ENCODE data around the gene GAS7. TPM values are rescaled to one million over a fixed set of nuclear protein-coding genes. Genes with fewer than 3 reads are reported as not detected.

The GAS7 gene
- total RNA-seq, 1 experiment from 2014 or later = 0.23 TPM

DNA sequence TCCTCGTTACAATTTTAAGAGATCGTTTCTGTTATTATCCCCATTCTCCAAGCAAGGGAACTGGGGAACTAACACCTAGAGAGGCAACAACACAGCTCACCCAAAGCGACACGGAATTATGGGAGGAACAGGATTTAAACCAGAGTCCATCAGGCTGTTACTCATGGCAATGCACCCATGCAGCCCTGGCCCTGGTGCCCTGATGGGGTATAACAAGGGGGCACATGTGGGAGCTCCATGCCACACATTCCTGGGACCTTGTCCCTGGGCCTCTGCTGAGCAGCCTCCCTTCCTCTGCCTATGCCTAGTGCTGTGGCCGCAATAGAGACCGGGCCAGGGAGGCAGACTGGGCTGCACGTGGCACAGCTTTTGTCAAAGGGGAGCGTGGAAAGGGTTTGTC is 280.1 kb downstream of the GAS7 start:
- DNase-seq (ENCODE audit: low read depth) = no peak

DNA sequence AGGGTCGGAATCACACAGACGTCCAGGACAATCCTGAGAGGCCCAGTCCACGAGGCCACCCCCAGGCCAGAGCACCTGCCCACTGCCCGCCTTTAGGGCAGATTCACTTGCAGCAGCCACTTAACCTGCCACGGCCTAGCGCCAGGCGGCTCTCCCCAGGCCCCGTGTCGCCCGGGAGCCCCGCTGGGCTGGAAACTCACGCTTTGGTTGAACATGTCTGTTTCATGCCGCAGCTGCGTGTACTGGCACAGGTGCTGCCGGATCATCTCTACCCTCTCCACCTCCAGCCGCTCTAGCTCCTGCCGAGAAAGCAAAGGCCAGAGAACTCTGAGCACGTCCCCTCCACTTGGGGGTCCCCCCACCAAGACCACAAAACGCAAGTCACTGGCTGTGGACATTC is 280.6 kb downstream of the GAS7 start:
- no peak for DNase-seq (ENCODE audit: low read depth)

DNA sequence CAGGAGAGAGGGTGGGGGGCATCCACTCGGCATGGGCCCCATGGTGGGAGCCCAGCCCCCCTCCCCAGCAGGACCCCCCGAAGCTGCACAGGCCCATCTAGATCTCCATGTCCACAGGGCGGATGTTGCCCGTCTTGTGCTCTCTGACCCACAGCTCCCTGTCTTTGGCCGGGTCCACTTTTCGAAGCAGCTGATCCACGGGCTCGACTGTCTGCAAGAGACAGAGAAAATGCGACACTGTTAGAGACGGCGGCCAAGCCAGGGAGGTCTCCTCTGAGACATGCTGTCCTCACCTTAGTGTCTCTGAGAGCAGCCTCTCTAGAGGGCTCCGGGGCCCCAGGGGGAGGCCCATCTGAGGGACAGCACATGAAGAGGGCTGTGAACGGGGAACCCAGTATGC is 281.3 kb downstream of the GAS7 start:
- no peak for DNase-seq (ENCODE audit: low read depth)

DNA sequence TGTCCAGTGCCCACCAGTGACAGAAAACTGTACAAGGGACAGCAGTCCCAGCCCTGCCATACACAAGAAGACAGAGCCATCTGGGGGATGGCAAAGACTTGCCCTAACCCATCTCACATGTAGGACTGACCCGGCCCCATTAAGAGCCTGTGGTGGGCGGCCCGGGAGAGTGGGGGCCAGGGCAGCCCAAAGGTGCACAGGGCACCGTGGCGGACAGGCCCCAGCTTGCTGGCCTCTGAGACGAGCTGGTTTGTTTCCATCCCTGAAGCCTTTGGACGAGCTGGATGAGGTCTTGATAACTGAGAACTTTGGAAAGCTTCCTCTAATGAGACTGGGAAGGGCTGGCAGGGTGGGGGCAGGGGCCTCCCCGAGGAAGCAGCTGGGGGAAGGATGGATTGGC is 282.3 kb downstream of the GAS7 start:
- no peak for DNase-seq (ENCODE audit: low read depth)

DNA sequence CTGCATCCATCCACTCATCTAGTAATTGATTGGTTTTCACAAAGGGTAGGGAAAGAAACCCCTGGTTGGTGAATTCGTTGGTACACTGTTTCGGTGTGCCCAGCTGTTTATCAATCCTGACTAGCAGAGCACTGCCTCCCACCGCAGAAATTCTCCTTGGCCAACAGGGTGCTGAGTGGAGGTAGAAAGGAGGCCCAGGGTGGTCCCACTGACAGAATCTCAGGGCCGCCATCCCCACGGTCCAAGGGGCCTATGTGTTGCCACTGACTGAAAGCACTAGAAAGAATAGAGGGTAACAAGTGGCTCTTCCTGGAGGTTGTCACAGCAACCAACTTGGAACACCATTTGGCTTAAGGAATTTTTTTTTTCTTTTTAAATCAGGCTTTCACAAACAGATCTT is 284.9 kb downstream of the GAS7 start:
- no peak for DNase-seq (ENCODE audit: low read depth)

DNA sequence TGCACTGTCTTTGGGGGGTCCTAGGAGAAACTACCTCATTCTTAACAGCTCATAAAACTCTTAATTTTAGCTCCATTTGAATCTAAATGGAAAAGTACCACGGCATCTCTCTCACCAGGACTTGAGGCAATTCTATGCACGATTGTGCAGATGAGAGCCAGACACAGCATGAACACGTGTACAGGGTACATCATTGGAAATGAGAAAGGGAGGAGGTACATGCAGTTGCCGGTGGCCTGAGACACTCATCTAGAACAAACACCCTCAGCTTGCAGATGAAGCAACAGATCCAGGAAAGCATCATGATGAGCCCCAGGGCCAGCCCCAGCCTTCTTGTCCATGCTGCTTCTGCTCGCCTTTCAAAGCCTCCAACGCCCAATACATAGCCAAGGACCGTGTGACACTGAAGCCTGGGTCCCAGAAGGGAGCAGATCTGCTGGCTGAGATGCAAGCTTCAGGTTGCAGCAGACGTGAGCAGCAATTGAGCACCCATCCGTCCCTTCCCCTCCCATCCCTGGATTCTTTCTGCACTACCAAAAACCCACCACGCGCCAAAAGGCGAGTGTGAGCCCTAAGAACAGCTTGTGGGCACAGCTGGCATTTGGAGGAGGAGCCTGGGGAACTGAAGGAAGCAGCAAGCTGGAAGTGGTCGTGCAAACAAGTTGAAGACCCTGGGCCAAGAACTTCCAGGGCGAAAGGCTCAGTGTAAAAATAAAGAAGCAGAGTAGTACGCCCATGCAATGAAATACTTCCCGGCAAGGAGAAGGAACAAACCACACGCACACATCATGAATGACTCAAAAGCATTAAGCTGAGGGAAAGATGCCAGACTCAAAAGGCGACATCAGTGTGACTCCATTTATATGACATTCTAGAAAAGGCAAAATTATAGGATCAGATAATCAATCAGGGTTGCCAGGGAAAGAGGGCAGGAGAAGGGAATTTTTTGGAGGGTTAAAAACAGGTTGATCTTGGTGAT is 286.0 kb downstream of the GAS7 start:
- DNase-seq (ENCODE audit: low read depth) = no peak

DNA sequence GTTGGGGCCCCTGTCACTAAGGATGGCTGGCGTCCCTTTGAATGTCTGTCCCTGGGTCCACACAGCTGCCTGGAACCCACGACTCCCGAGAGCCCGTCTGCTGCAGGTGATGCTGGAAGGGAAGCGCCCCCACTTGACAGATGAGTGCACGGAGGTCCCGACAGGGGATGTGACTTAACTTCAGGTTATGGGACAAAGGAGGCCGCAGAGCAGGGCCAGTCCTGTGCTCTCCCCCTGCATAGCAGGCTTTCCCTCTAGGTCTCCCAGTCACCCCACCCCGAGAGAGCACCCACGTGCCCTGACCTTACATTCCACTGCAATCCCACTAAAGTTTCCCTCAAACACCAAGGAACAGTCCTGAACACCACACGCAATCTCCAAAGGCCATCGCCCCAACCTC is 287.3 kb downstream of the GAS7 start:
- DNase-seq (ENCODE audit: low read depth) = no peak

DNA sequence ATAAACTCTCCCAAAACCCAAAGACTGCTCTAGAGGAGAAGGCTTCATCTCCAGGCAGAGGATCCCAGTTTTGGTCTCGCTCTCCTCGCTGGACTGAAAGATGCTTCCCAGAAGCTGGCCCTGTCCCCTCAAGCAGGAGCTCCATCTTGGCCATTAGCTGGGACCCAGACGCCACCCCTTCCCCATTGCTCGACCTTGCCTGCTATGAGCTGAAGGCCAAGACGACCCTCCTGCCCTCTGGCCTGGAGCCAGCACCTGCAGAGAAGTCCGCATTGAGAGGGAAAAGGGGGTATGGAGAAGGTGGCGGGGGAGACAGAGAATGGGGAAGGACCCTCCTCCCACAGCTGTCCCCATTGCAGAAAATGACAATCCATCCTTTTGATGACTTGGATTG is 289.8 kb downstream of the GAS7 start:
- no peak for DNase-seq (ENCODE audit: low read depth)

DNA sequence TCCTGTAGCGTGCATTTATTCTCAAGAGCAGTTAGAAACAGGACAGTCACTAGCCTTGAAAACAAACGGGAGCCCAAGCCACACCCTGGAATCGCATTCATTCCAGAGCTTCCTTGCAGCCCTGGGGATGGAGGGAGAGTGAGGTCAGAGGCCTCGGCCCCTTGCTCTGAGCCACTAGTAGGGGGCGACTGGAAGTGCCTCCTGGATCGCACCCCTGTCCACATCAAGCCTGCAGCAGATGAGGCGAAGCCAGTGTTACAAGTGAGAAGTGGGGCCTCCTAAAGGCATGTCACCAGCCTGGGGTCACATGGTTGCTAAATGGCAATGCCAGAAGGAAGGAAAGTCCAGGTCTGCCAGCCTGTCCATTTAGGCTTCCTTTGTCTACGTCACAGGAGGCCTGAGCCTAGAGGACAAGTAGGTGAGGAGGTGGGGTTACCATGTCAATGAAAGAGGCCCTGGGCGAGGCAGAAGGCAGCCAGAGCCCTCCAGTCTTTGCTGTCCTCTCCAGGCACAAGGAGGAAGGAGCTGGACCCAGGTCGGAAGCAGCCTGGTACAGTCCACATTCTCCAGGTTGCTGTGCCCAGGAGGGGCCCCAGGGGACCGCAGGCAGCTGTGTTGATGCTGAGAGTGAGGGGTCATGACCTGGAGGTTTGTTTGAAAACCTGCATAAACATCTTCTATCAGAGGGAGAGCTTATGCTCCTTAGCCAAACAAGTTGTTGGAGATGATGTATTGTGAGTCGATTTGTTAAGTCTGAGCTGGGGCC is 290.3 kb downstream of the GAS7 start:
- no peak for DNase-seq (ENCODE audit: low read depth)

DNA sequence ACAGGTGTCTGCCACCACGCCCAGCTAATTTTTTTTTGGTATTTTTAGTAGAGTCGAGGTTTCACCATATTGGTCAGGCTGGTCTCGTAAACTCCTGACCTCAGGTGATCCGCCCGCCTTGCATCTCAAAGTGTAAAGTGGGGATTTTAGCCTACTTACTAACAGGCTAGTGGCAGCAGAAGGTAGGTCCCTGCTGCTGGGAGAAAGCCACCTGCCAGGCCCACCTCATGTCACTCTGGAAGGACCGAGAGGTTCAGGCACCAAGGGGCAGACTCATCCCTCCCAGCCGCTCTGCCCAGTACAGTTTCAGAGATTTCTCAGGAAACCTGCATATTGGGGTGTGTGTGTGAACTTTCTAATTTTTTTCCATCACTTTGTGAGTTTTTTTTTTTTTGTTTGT is 291.3 kb downstream of the GAS7 start:
- DNase-seq (ENCODE audit: low read depth) = no peak

DNA sequence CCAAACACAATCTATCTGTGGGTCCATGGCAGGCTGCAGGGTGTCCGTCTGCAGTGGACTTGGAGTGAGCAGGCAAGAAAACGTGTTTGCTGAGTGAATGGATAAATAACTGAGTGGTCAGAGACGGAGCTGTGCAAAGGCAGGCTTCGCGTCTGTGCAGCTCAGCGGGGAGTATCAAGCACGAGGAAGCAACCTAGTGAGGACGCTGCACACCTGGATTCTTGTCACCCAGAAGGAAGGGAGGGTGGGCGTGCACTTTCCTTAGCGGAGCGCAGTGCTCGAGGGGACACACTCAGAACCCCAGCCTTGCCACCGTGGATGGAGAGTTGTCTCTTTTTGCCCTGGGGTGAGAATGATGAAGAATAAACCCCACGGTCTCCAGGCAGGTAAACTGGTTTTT is 291.8 kb downstream of the GAS7 start:
- DNase-seq (ENCODE audit: low read depth) = no peak

DNA sequence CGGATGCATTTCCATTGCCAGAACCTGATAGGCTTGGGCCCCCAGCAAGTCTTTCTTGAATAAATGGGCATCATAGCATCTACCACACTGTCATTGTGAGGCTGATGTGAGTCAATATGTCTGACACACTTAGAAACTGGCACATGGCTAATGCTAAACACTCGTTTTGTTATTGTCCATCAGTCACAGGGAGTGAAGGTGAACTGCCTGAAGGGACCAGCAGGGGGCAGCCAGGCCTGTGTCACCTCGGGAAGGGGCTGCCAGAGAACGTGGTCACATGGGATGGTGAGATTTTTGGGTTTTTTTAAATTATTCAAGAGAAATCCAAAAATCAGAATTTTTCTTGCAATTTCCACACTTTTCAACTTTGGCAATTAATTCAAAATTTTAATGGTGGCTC is 292.5 kb downstream of the GAS7 start:
- no peak for DNase-seq (ENCODE audit: low read depth)

DNA sequence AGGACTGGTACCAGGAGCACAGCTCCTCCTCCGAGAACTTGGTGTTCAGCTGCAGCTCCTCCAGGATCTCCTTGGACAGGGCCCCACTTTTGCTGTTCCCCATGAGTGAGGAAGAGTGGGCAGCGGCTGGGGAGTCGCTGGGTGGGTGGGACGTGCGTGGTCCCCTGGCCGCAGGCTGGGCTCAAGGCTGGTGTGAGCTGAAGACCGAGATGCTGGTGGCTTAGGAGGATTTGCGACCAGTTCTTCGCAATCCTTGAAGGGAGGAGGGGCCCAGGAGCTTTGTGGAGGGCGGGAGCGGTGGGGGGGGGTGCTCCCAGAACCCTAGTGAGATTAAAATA is 293.4 kb downstream of the GAS7 start, which contains the start of gene RCVRN:
TSS of gene RCVRN (minus strand) at position 194 of the 338 bp plus-strand sequence. CDS start at position 103, 91 bp downstream.
- no peak for DNase-seq (ENCODE audit: low read depth)

DNA sequence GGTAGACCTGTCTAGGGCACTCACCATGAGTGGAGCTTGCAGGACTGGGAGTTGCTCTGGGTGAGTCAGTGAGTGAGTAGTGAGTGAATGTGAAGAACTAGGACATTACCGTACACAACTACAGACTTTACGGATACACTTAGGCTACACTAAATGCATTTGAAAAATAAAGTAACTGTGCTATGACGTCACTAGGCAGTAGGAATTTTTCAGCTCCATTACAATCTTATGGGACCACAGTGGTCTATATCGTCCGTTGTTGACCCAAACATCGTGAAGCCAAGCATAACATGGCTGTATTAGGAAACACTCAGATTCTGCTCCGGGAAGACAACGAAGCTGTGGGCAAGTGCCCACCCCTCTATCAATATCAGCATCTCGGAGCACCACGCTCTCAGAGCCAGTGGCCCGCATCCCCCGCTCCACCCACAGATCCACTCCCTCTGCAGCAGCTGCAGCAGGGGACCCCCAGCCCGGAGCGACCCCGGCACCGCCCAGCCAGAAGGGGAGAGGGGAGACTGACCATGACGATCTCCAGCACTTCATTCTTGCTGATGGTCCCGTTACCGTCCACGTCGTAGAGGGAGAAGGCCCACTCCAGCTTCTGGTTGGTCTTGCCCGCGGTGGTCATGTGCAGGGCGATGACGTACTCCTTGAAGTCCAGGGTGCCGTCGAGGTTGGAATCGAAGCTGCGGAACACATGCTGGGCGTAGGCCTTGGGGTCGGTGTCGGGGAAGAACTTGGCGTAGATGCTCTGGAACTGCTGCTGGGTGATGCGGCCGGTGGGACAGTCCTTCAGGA is 293.9 kb downstream of the GAS7 start:
- no peak for DNase-seq (ENCODE audit: low read depth)

DNA sequence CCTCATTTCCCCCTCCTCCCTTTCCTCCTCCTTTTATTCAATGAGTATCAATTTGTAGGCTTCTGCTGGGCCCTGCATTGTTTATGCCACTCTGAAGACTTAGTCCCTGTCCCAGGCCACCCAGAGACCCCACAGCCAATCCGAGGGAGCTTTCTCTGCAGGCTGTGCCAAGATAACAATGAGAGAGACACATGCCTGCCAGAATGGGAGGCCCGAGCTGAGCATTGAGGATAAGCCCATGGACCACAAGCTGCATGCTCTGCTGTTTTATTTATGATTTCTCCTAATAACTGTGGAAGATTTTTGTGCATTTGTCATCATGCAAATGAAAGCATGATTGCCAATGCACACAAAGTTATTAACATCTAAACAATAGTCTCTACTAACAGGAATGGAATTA is 296.3 kb downstream of the GAS7 start:
- no peak for DNase-seq (ENCODE audit: low read depth)

DNA sequence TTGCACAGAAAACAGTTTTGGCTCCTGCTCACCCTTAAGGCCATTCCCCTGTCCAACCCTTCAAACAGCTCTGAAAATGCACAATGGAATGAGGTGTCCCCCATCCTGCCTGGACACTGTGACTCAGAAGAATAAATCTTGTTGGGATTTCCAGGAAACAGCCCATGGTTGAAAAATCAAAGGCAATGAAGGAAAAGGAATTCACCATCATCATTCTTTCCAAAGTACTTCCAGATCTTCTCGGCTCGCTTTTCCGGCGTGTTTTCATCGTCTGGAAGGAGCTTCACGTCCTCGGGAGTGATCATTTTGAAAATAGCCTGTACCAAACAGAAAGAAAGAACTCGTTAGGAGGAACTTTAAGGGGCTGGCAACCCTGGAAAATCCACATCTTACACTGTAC is 297.6 kb downstream of the GAS7 start:
- no peak for DNase-seq (ENCODE audit: low read depth)

DNA sequence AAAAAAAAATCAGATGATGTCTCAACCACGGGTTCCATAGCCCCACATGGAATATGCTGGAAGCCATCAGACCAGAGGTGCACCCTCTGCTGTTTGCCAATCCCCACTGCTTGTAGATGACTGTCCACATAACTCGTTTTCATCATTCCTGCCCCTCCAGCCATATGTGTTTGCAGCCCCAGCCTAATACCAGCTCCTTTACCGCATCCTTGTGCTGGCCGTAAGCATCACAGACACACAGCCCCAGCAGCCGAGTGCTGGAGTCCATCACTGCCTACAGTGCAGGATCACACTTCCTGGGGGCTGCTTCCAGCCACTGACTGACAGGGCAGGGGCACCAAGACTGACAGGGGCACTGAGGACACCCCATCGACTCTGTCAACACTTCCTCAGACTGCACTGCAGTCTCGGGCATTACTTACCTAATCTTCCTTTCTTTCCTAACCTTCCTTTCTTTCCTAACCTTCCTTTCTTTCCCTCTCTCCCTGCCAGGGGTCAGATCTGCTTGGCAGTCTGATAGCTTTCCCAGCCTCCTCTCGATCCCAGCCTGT is 298.3 kb downstream of the GAS7 start:
- DNase-seq (ENCODE audit: low read depth) = no peak

DNA sequence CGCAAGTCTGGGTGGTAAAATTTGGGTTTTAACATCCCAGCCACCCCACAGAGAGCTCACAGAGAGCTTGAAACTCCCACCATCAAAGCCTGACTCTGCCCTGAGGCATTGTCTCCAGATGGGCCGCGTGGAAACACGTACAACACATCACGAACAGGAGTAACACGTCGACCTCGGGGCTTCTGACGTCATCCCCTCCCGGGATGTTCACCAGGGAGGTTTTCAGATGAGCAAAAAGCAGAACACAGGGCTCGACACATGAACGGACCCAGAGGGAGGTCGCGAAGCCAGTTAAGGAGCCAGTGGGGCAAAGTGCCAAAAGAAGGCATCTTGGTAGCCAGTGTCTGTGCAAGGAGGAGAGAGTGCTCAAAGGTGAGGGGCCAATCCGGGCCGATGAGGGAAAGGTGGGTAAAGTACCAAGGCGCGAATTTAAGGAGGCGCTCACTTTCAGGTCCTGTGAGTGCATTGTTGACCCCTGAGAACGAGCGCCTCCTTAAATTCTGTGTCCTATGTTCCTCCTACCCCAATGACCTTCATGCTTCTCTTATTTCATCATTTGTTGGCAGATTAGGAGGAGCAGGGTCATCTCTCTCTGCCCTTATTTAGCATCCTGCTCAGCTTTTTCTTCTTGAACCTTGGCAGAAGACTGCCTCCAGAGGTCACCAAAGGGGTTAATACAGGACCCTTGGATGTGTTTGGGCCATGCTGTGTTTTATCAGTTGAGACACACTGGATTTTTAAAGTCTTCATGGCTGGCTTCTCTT is 298.9 kb downstream of the GAS7 start:
- no peak for DNase-seq (ENCODE audit: low read depth)

DNA sequence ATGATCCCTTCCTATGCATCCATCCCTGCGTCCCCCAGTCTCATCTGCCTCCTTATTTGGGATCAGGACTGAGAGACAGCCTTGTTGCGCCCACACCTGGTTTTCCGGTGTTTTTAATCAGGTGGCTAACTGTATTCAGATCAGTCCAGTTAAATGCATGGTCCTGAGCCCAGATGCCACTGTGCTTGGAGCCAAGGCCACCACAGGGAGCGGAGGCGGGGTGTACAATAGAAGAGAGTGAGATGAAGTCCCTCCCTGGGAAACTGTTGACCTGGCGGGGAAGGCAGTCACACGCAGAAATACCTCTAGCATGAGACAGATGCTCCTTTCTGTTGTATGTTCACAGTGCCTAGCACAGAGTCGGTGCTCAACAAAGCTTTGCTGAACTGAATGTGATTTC is 299.6 kb downstream of the GAS7 start:
- no peak for DNase-seq (ENCODE audit: low read depth)

DNA sequence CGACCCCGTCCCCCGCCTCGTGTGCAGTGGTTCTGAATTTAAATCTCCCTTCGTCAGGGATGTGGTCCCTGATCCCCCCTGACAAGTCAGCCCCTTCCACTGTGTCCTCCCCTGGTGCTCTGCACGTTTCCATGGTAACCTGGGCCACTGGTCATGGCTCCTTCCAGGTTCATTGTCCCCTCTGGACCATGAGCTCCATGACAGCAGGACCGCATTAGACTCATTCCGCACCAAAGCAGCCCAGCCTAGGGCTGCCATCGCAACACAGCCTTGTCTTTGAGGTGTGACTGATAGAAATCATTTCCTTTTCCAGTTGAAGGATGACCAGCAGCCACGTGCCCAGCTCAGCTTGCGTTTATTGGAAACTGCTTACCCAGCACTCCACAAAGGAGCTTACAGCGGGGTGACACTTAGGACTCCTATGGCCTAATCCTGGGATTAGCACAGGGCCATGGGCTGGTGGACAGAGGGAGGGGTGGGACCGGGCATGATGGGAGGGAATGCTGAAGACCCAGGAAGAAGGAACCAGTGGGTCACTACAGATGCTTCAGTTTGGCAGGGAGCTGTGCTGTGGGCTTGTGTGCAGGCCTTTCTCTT is 300.9 kb downstream of the GAS7 start:
- no peak for DNase-seq (ENCODE audit: low read depth)

DNA sequence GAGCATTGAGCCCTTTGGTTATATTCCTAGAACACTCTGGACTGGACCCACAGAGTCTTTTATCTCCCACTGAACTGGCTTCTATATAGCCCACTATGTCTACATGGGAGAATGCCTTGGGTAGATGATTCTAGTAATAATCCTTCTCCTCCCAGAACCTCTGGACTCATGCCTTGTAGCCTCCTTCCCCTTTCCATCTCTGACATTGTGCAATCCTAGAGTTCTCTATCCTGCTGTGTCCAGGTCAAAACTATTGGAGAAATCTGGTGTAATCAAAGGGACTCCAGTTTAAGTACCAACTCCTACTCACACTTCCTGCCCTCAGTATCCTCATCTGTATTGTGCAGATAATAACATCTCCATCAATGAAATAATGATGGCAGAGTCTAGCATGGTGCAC is 302.5 kb downstream of the GAS7 start:
- DNase-seq (ENCODE audit: low read depth) = no peak

All from LHCN-M2 (cell line).